AG10803 (cell line): Measurements from ENCODE around the gene ANKRD2.
A peak's percentile ranks its signal among the peaks of the same experiment; 100 is the strongest.
"Not testable (repeated sequence)": the region's sequence is repeated elsewhere in the genome, so short reads cannot be mapped to it uniquely, and the experiment has no call there.

Source experiments
- DNase-seq: peaks from one replicate; pipeline ENCODE4 v3.0.0; 2010; ENCODE audit warnings: low read depth
- H3K4me3 ChIP-seq: 2 replicates; pipeline ENCODE4 v1.5.1; 2011; ENCODE audit warnings: mild to moderate bottlenecking, low read length, control low read depth
- CTCF ChIP-seq: conservative IDR thresholded peaks from 2 replicates; pipeline ENCODE4 v1.5.1; 2011; ENCODE audit warnings: mild to moderate bottlenecking, low read length, control low read depth, inconsistent platforms

The ANKRD2 gene

GRCh38 chr10:97547962-97548361 lies 24.6 kb upstream of the ANKRD2 start:
- no peak for TF ChIP-seq CTCF
- no peak for DNase-seq

GRCh38 chr10:97548828-97549455 lies 23.6 kb upstream of the ANKRD2 start:
- H3K4me3 ChIP-seq = no peak overlapping the region
- no peak for DNase-seq
- no peak for TF ChIP-seq CTCF

More at GRCh38 chr10:97547962-97548361, 24.6 kb upstream of the ANKRD2 start:
- no peak overlapping the region for H3K4me3 ChIP-seq

GRCh38 chr10:97549587-97550322 lies 22.8 kb upstream of the ANKRD2 start:
- no peak for TF ChIP-seq CTCF
- DNase-seq = no peak
- H3K4me3 ChIP-seq = no peak overlapping the region

DNA sequence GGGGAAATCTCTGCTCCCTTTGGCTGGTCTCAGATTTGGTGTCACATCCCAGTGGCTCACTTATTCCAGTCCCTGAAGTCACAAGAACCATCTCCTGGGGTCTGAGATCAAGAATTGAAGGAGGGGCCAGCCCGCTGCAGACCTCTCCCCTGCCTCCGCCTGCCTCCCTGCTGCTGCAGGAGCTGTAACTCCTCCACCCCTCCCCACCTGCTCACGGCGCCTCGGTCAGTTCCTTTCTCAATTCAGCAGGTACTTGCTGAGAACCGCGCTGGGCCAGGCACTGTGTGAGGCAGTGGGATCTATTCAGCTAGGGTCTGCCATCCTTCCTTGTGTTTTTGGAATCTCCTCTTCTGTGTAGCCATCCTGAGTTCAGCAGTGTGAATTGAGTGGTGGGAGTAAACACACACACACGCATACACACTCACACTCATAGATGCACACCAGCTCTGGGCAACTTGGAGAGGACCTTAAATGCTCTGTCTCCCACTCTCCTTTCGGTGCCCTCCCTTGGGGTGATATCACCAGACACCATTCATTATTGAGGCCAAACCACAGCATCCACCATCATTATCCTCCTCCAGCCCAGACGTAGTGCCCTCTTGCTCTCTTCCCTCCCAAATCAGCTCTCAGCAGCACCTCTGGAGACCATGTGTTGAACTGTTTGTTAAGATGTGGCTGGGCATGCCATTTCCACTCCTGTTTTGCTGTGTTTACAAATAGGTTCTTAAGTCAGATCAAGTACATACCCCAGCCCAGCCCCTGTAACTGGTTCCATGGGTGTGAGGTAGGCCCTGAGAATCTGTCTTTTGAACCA lies 22.0 kb upstream of the ANKRD2 start:
- no peak overlapping the region for H3K4me3 ChIP-seq
- no peak; the same call in 1 of the 2 replicates for TF ChIP-seq CTCF
- DNase-seq = no peak

DNA sequence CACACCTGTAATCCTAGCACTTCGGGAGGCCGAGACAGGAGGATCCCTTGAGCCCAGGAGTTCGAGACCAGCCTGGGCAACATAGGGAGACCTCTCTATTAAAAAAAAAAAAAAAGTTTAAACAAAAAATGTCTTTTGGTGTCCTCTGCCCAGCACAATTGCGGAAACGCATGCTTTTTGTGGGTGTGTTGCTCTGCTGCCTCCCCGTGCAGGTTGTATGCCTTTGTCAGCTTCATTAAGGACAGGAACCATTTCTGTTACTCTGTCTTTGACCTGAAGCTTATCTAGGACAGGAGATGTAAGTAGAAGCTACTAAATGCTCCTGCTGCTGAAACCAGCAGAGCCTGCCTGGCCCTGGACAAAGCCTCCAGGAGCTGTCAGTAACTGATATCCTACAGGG lies 21.3 kb upstream of the ANKRD2 start:
- no peak for DNase-seq
- H3K4me3 ChIP-seq = no peak overlapping the region
- no peak for TF ChIP-seq CTCF

GRCh38 chr10:97553575-97554031 lies 19.0 kb upstream of the ANKRD2 start:
- peak; percentile 92 for TF ChIP-seq CTCF
- DNase-seq = peak; percentile 69
- H3K4me3 ChIP-seq = no peak overlapping the region

DNA sequence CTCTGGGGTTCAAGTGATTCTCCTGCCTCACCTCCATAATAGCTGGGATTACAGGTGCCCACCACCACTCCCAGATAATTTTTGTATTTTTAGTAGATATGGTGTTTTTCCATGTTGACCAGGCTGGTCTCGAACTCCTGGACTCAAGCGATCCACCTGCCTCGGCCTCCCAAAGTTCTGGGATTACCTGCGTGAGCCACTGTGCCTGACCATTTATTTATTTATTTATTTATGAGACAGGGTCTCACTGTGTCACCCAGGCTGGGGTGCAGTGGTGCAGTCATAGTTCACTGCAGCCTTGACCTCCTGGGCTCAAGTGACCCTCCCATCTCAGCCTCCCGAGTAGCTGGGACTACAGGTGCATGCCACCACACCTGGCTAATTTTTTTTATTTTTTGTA lies 18.2 kb upstream of the ANKRD2 start:
- H3K4me3 ChIP-seq, DNase-seq: not testable (repeated sequence)

GRCh38 chr10:97555541-97555940 lies 17.0 kb upstream of the ANKRD2 start:
- not testable (repeated sequence) for DNase-seq, H3K4me3 ChIP-seq

DNA sequence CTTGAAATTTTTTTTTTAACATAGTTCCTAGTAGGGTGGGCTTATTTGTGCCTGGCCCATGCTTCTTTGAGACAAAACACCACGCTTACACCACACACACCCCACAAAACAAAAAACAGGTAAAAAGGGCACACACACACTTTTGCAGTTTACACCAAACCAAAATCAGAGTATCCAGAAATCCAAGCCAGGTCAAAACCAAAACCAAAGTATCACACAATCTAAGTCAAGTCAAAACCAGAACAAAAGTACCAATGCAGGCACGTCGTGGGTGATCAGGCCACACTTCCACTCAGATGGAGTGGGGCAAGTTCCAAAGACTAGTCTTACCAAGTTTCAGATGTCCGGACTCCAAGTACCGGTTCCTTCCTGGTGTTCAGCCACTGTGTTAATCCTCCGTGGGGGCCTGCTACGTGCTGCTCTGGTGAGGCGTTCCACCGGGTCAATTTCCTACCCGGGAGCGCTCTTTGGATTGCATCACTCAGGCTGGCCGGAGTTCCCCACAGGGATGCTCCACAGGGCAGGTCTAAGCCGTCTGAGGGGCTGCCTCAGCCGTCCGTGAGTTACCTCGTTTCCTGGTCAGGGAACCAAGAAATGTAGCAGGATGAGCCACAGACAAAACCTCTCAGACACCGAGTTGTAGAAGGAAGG lies 11.7 kb upstream of the ANKRD2 start:
- DNase-seq = peak; percentile 38
- H3K4me3 ChIP-seq = peak overlapping the region; percentile 32

GRCh38 chr10:97561386-97562077 lies 11.0 kb upstream of the ANKRD2 start:
- not testable (repeated sequence) for DNase-seq, H3K4me3 ChIP-seq
